Activated naive CD4-positive, alpha-beta T cell treated with anti-CD3 and anti-CD28 coated beads, Interleukin-2, amount 50 U/mL, for 16 hours (primary cell): ENCODE data around the gene SSBP2.
"Not testable (repeated sequence)": the region's sequence is repeated elsewhere in the genome, so short reads cannot be mapped to it uniquely, and the experiment has no call there.

Source experiments
- DNase-seq: peaks from one replicate; pipeline ENCODE4 v3.0.0-alpha.2; 2020

The SSBP2 gene

DNA sequence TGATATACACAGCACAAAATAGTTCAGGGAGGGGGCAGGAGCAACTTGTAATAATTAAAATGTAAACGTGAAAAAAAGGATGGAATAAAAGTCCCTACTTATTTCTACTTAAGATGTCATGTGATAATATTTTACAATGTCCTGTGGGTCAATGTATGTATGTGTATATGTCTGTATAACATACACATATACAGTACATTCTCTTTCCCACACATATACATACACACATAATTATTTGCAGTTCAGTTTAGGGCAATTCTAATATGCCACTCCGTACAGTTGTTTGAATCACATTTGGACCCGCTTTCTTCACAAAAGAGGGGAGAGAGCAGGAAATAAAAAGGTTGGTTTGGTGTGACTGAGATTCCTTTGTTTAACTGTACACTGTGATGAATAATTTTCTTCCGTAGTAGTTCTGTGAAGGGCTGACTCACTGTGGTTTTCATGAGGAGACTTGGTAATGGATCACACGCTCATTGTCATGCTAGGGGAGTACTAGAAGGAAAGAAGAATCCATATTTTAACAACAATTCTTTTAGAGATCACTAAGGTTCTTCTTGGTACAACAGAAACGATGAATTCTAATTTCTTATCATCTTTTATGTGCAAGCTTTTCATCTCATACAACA is 330.7 kb downstream of the SSBP2 start:
- no peak for DNase-seq

GRCh38 chr5:81418606-81419005 is 332.3 kb downstream of the SSBP2 start:
- DNase-seq = no peak

DNA sequence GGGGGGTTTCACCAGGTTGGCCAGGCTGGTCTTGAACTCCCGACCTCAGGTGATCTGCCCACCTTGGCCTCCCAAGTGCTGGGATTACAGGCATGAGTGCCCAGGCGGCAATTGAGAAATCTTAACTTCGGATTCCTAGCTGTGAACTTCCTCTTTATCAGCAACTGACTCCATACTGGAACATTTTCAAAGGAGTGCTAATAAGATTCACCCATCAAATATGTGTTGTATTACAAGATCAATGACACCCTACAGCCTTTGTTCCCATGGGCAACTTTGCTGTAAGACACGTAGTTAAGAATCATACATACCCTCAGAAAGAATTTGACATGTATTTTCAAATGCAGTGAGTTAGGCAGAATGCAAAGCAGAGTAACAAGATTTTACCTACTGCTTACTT is 333.8 kb downstream of the SSBP2 start:
- DNase-seq = no peak

DNA sequence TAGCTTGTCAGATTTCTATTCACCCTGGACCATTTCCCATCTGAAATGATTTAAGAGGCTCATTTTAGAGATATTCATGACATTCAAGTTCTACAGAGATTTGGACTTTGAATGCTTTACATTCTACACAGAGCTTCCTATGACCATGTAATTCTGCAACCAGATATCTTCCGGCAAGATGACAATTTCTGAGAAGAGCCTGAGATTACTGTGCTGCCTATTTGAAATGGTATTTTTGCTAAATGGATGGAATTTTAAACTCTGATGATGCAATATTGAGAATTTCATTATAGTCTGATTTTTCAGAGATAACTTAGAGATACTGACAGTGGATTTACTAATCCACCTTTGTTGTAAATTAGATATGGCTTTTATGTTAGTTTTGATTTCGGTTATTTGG is 341.0 kb downstream of the SSBP2 start:
- DNase-seq = no peak

DNA sequence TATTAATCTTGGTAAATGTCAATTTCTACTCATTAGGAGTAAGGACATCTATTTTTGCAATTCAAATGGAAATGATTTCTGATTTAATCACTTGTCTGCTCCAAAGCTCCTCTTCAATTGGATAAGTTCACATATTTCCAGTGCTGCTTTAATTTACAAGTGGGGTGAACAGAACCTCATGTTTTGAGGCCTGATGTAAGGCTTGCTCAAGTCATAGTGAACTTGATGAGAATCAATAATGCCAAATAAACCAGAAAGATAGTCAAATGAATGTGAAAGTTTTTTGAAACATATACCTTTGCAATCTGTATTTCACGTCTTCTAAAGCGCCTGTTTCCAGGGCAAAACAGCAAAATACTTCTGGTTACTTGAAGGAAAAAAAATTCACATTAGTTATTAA is 341.5 kb downstream of the SSBP2 start:
- DNase-seq = no peak

DNA sequence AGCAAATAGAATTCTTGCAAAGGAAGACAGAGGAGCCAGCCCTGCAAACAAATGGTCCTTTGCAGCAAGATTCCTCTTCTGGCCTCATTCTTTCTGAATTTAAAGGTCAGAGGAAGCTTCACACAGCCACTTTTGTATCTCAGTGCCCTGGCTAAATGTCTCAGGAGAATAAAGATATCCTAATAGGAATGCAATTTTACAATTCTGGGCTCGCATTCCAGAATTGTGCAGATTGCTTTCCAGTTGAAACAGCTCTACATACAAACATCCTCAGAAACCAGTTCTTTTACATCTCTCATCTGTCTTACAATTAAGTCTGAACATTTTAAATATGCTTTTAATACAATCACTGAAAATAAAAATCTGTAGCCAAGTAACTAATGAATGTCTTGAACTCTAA is 342.4 kb downstream of the SSBP2 start:
- DNase-seq = no peak

DNA sequence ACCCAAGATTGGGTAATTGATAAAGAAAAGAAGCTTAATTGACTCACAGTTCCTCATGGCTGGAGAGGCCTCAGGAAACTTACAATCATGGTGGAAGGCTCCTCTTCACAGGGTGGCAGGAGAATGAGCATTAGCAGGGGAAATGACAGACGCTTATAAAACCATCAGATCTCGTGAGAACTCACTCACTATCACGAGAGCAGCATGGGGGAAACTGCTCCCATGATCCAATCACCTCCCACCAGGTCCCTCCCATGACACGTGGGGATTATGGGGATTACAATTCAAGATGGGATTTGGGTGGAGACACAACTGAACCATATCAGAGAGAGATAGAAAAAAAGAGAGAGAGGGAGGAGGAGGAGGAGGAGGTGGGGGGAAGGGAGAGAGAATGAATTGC is 343.1 kb downstream of the SSBP2 start:
- DNase-seq = not testable (repeated sequence)

- no peak for DNase-seq
These were observed 345.6 kb downstream of the SSBP2 start for GRCh38 chr5:81405126-81405891.

GRCh38 chr5:81402192-81402930 is 348.5 kb downstream of the SSBP2 start:
- no peak for DNase-seq

DNA sequence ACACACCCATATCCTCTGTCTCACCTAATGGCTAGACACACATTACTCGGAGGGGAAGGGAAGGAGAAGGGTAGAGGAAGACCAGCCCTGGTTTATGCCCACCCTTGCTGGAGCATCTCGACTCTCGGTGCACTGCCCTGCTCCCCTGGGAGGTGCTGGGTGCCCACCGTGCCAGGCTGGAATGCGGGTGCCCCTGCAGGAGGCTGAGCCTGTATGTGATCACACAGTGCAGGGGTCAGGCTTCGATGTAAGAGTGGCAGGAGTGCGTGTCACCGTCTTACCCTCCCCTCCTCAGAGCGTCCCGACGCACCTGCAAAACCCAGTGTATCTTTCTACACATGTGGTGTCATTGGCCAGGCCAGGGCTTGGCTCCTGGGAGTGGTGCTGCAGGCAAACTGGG is 349.6 kb downstream of the SSBP2 start:
- DNase-seq = no peak

- DNase-seq = no peak
These were observed 350.5 kb downstream of the SSBP2 start for GRCh38 chr5:81400375-81400774.

DNA sequence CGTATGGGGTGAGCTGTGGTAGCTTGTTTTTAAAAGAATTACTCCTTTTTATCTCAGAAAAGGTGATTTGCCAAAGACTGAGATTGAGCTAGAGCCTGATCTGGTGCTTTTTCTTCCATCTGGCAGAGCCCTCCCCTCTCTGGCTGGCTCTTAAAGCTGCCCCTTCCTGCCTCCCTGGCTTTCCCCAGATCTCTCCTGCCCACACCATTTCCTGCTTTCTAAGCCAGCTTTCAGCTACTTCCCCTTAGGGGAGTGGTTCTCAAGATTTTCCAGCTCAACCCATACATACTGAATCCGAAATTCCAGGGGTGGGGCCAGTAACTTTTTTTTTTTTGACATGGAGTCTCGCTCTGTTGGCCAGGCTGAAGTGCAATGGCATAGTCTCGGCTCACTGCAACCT is 352.2 kb downstream of the SSBP2 start:
- DNase-seq = no peak

DNA sequence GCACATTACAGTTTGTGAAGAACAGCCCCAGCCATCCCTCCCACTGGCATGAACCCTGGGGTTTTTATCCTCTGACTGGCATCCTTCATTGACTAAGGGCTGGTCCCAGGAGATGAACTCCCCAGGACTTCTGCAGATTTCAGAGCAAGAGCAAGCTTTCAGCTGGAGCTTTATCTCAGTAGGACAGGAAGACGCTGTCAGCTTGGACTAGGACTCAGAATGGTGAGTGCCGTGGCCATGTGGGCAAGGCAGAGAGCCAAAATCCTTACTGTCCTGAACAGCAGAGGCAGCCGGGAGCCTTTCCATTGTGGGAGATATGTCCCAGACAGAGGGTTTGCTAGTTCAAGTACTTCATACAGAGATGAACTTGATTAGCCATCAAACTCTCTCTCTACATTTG is 353.7 kb downstream of the SSBP2 start:
- DNase-seq = no peak

GRCh38 chr5:81395262-81395661 is 355.6 kb downstream of the SSBP2 start:
- DNase-seq = no peak

- peak; percentile 12 for DNase-seq
These were observed 356.8 kb downstream of the SSBP2 start, which contains the start of gene ACOT12 for GRCh38 chr5:81393783-81394718. ACOT12 (minus strand) TSS chr5:81394134; CDS start chr5:81394114, 20 bp downstream.

DNA sequence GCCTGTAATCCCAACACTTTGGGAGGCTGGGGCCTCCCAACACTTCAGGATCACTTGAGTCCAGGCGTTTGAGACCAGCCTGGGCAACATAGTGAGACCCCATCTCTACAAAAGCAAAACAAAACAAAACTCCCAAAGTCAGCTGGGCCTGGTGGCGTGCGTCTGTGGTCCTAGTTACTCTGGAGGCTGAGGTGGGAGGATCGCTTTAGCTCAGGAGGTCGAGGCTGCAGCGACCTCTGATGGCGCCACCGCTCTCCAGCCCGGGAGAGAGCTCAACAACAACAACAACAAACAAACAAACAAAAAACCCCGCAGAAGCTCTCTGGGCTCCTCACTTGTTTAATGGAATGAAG is 357.5 kb downstream of the SSBP2 start:
- DNase-seq = no peak

- DNase-seq = no peak
These were observed 361.9 kb downstream of the SSBP2 start for GRCh38 chr5:81389025-81389424.

DNA sequence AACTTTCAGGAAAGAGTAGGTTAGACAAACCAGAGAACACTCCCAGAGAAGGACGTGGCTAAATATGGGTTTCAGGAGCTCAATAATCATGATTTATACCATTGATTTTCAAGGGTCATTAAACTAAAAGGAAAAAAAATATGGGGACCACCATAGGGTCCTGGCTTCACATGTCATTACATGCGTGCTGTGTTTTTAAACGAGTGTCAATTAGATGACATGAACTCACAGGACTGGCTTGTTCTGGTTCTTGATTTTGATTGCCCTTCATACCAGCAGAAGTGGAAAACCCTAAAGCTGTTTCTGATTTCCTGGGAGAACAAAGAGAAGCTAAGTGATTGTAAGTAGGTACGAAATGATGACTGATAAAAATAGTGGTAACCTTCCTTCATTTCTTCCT is 362.7 kb downstream of the SSBP2 start:
- no peak for DNase-seq

- no peak for DNase-seq
These were observed 367.0 kb downstream of the SSBP2 start for GRCh38 chr5:81383867-81384266.

DNA sequence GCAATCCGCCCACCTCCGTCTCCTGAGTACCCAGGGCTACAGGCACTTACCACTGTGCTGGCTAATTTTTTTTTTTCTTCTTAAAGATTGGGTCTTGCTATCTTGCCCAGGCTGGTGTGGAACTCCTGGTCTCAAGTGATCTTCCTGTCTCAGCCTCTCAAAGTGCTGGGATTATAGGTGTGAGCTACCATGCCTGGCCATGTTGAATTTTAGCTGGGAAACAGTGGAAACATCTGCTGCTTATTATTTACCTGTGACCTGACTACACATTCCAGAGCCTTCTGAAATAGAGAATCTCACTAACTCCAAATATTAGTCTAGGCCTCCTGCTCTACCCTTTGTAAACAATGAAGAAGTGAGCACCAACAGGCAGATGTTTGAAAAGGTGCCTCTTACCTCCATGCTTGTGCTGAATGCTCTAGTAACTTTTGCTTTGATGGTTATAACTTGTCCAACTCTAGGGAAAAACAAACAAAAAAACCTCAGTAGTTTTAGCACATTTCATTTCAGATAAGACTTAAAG is 379.5 kb downstream of the SSBP2 start:
- no peak for DNase-seq

- no peak for DNase-seq
These were observed 380.0 kb downstream of the SSBP2 start for GRCh38 chr5:81370912-81371311.

- no peak for DNase-seq
These were observed 385.4 kb downstream of the SSBP2 start for GRCh38 chr5:81365541-81365940.
